Heart left ventricle (tissue), 13 donors: Measurements from ENCODE around the gene NAXD.

Experiments
- POLR2A ChIP-seq, 2 donors: fragments of 450-650 bp; IDR thresholded peaks; one replicate each; pipeline ENCODE4 v1.6.1; 2017; ENCODE audit warnings: antibody characterized with exemption in 2 of 2, mild to moderate bottlenecking in 2 of 2, moderate library complexity in 2 of 2
- TF ChIP-seq, protein P1 (sequence below), 12 donors: fragments of 200-600 bp; sonication (generic) in 4 of 12; IDR thresholded peaks; one replicate each; pipeline versions ENCODE4 v1.5.0 to v1.8.0; 2018 to 2022; ENCODE audit warnings: antibody characterized with exemption in 12 of 12, mild to moderate bottlenecking in 5 of 12
- donor health status: ischemic (EF 13 %, LVEDD 7.1; RV severe dilation, severe dysfunction).
- donor health status: DM: no; HTN: yes; CAD: no.
- donor health status: DM: no; HTN: no; CAD: no.
- donor health status: ischemic (EF 25% LVEDD 6.9; RV normal size, moderate dysfunction).
- donor health status: ischemic (EF 25% LVEDD 5.7; RV mildly dilated, moderate dysfunction).
- donor health status: ischemic (EF 35%, LVEDD 5.7; RV mildly dilated, moderate dysfunction).
- donor health status: nonischemic (EF 11% LVEDD 7.7; RV severe dilation, severe dysfunction).
- donor health status: DM: yes; HTN: yes; CAD: no.
- donor health status: PGD.
- donor health status: ischemic (EF 29% LVEDD 5.4; RV normal size, mild dysfunction).
- donor health status: nonischemic (EF 23%, LVEDD 6.1; RV moderate dilation, normal function).

DNA sequence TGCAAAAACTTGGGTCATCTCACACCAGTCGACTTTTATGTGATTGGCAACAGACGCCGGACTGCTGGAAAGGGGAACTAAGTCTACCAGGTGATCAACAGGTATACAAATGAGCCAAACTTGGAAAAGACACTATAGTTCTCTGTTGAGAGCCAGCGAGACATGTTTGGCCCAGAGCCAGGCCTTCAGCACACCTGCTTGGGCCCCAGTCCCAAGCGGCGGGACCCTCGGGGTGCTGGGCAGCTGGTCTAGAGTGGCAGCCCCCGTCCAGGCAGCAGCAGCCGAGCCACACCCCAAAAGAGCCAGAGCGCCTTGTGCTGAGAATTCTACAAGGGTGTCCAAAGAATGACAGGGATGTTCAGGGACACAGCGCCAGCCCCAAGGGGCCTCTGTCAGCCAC is 28.0 kb downstream of the NAXD start:
- no peak for TF ChIP-seq POLR2A (IDR thresholded peaks at IDR 0.05)
- TF ChIP-seq, protein P1, sequence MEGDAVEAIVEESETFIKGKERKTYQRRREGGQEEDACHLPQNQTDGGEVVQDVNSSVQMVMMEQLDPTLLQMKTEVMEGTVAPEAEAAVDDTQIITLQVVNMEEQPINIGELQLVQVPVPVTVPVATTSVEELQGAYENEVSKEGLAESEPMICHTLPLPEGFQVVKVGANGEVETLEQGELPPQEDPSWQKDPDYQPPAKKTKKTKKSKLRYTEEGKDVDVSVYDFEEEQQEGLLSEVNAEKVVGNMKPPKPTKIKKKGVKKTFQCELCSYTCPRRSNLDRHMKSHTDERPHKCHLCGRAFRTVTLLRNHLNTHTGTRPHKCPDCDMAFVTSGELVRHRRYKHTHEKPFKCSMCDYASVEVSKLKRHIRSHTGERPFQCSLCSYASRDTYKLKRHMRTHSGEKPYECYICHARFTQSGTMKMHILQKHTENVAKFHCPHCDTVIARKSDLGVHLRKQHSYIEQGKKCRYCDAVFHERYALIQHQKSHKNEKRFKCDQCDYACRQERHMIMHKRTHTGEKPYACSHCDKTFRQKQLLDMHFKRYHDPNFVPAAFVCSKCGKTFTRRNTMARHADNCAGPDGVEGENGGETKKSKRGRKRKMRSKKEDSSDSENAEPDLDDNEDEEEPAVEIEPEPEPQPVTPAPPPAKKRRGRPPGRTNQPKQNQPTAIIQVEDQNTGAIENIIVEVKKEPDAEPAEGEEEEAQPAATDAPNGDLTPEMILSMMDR (IDR thresholded peaks at IDR 0.05): no peak
